HG03103 (cell line): ENCODE measurements around the gene RNF41.

Experiments
- ATAC-seq: cut with Tn5 transposase; IDR thresholded peaks from one replicate; pipeline ENCODE4 v1.9.1; 2021; ENCODE audit warnings: low read depth; ENCODE audit not compliant: unreplicated experiment

The RNF41 gene

DNA sequence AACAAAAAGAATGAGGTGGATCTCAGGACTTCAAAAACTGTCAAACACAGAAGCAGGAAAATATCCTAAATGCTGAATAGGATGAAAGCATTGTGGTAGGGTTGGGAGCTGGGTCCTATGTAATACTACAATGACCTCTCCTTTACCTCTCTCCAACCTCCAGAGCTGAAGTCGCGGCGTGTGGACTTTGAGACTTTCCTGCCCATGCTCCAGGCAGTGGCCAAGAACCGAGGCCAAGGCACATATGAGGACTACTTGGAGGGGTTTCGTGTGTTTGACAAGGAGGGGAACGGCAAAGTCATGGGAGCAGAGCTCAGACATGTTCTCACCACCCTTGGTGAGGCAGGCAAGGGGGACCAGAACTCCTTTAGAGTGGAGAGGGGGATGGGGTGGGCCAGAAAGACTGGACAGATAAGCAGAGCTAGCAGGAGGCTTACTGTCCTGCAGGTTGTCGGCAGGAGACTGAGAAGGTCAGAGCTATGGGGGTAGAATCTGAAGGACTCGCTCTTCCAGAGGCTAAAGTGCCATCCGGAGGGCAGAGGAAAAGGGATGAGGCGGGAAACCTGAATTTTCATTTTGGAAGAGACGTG, 66.4 kb downstream of the RNF41 start:
- no peak for ATAC-seq

DNA sequence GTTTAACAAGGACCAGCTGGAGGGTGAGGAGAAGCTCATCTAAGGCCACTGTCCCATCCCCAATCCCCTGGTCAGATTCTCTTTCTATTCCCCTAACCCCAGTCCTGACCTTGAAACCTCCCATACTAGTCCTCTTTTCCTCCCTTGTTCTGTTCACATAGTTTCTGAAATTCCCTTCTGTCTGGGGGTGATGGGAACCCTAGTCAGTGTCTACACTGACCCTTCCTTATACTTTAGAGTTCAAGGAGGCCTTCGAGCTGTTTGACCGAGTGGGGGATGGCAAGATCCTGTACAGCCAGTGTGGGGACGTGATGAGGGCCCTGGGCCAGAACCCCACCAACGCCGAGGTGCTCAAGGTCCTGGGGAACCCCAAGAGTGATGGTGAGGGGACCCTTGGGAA, 66.9 kb downstream of the RNF41 start:
- no peak for ATAC-seq

DNA sequence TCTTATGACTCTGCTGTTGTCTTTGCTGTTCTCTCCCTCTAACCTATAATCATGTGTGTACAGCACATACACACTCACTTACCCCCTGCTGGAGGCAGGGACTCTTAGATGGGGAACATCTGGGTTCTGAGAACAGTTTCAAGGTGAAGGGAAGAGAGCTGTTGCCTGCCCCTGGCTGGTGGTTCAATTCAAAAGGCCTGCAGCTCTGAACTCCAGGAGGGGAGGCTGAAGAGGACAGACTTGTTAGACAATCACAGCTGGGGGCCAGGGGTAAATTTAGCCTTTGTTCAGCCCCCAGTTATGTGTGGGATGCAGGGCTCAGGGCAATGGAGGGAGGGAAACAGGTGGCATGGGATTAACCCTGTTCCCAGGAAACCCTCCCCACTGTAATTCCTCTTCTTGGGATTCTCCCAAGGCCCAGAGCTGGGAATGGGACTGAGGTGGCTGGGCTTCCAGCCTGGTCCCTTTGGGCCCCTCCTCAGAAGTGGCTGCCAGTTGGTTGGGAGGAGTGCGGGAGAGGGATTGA, 67.4 kb downstream of the RNF41 start:
- ATAC-seq, result no peak

DNA sequence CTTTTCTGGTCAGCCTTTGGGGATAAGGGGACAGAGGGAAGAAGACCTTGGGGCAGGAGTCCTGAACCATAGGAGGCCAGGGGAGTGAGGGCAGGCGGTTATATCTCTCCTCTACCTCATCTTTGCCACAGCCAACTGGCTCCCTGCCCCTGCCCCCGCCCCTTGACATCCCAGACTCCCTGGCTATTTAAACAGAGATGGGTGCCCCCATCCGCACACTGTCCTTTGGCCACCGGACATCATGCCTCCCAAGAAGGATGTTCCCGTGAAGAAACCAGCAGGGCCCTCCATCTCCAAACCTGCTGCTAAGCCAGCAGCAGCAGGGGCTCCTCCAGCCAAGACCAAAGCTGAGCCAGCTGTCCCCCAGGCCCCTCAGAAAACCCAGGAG, 68.0 kb downstream of the RNF41 start:
- no peak for ATAC-seq

DNA sequence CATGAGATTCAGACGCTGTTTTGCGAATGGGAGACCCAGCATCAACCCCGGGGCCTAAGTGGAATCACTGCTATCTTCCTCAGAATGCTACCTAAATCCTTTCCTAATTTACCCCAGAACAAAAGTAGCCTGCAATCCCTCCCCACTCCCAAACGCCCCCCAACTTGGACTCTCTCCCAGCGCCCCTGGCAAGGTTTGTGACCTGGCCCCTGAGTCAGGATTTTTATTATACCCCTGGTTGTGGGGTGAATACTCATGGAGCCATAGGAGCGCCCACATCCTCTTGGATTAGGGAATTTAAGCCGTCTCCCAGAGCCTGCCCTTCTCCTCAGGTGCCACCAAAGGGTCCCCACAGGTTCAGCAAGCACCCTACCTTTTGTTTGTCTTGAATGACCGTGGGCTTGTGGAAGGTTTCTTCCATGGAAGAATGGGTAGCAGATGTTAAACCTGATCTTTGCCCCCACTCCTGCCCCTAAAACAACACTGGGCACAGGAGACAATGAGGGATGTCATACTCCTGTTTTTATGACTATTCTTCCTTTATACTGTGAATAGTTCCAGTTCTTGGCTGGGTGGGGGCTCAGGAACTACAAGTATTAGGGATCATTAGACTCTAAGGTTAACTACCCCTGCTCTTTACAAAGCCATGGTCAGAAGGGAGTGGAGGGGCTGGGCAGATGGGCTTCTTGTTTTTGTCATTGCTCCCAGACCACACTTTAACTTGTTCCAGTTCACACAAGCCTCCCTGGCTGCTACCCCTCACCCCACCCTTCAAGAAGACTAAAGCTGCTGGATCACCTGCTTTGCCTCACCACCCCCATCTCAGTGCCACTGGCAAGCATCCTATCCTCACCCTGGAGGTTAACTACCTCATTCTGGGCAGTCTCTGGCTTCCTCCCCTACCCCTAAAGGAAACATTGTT, 68.7 kb downstream of the RNF41 start:
- ATAC-seq, result no peak
